GM18870 (cell line): ENCODE results near the gene MEMO1.
"Not testable (repeated sequence)": the region's sequence is repeated elsewhere in the genome, so short reads cannot be mapped to it uniquely, and the experiment has no call there.

Source experiments
- ATAC-seq: cut with Tn5 transposase; IDR thresholded peaks from one replicate; pipeline ENCODE4 v1.9.1; 2021; ENCODE audit warnings: moderate library complexity; ENCODE audit not compliant: unreplicated experiment

Gene MEMO1

GRCh38 chr2:31998731-31999383, 12.0 kb downstream of the MEMO1 start:
- no peak for ATAC-seq

DNA sequence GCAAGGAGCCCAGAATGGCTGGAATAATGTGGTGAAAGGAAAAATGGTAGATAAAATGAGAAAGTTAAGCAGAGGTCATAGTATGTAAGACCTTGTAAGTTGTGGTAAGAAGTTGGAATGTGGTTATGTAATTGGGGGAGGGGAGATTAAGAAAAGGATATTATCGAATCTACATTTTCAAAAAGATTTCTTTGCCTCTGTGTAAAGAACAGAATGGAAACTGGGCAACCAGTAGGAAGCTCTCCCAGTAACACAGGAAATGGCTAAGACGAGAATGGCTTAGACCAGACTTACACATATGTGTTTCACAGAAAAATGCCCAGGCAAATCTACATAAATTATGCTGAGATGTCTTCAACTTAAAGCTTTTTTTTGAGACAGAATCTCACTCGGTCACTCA, 13.2 kb downstream of the MEMO1 start:
- no peak for ATAC-seq

GRCh38 chr2:31996571-31997150, 14.1 kb downstream of the MEMO1 start:
- ATAC-seq = no peak

GRCh38 chr2:31992934-31993333, 17.9 kb downstream of the MEMO1 start:
- no peak for ATAC-seq

- no peak for ATAC-seq
Observed at GRCh38 chr2:31992025-31992579, 18.7 kb downstream of the MEMO1 start.

DNA sequence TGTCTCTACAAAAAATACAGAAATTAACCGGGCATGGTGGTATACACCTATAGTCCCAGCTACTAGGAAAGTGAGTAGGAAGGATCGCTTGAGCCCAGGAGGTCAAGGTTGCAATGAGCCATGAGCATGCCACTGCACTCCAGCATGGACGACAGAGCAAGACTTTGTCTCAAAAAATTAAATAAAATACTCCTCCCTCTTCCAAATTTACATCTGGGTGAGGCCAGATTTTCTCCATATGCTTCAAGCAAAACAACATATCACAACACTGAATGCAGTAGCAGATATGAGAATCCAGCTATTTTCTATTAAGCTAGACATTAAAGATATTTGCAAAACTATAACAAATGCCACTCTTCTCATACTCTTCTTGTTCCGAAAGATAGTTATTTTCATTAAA, 20.9 kb downstream of the MEMO1 start:
- ATAC-seq = no peak

- no peak for ATAC-seq
Observed at GRCh38 chr2:31987454-31988220, 23.2 kb downstream of the MEMO1 start.

GRCh38 chr2:31986906-31987305, 23.9 kb downstream of the MEMO1 start:
- ATAC-seq = no peak

DNA sequence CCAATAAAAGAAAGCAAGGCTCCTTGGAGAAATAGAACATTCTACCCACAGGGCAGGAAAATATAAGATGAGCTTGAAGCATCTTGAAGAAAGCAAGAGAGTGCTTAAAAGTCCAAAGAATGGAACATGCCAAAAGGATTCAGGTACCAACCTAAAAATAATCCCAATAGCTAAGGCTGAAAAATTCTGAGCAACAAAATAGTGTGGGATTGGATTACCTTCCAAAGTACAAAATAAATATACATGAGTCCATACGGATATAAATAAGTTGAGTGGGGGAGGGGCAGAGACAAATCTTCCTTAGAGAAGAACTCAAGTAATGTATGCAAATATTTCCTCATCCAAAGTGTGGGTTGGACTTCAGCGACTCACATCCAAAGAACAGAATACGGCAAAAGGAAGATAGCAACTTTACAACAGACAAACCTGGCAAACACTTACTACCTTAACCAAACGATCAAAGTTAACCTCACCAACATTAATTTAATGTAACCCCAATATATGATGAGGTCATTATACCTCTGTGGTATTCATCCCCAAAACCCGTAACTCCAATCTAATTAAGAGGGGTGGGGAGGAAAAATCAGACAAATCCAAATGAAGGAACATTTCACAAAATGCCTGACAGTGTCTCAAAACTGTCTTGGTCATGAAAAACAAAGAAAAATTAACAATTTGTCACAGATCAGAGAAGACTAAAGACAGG, 26.9 kb downstream of the MEMO1 start:
- no peak for ATAC-seq

DNA sequence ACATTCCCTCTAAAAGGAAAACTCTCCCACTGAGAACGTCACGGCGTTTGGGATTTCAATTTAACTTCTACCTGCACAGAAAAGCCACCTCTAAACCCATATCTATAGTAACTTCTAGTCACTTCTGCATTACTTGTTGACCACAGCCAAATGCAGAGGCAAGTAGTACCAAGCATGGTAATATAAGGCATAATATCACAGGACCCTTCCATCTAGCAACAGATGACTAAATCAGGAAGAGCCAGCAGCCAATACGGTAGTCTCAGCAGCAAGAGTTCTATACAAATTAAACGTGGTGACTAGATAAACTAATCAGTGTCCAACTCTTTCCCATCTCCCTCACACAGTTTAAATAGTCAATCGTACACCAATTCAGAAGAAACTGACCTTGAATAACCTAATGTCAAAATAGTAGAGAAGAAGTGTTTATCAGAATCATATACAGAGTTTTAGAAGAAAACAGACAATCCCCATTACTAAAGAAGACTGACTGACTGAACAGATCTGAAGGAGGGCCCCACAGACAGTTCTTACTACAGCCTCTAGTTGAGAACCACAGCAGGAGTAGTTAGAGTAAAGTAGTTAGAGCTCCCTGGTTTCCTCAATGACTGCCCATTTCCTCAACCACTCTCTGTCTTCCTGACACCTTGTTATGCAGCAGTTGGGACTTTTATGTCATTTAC, 30.0 kb downstream of the MEMO1 start:
- ATAC-seq = peak; percentile 97

DNA sequence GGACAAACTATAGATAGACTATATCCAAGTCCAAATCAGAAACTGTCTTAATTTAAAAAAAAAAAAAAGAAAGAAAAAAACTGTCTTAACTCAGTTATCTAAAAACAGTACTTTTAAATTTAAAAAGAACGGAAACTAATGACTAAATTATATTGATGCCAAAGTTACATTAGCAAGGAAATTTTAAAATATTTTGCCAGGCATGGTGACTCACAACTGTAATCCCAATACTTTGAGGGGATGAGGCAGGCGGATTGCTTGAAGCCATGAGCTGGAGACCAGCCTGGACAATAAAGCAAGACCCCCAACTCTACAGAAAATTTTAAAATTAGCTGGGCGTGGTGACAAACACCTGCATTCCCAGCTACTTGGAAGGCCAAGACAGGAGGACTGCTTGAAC, 30.9 kb downstream of the MEMO1 start:
- no peak for ATAC-seq

DNA sequence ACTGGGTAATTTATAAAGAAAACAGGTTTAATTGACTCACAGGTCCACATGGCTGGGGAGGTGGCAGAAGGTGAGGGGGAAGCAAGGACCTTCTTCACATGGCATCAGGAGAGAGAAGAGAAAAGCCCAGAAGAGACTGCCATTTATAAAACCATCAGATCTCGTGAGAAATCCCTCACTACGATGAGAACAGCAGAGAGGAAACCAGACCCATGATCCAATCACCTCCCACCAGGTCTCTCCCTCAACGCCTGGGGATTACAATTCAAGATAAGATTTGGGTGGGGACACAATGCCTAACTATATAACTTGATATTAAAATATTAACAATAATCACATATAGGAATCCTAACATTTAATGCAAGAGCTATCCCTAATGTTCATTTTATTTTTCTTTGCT, 31.8 kb downstream of the MEMO1 start:
- no peak for ATAC-seq

- ATAC-seq = no peak
Observed at GRCh38 chr2:31978436-31978835, 32.4 kb downstream of the MEMO1 start.

DNA sequence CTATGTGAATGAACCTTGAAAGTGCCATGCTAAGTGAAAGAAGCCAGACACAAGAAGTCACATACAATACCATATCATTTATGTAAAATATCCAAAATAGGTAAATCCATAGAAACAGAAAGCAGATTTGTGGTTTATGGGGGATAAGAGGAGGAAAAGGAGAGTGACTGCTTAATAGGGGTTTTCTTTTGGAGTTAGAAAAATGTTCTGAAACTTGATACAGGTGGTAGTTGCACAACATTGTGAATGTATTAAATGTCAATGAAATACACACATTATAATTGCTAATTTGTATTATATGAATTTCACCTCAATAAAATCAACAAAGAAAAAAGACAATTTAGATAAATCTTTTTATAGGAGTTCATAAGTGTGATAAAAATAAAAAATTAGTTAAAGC, 37.1 kb downstream of the MEMO1 start:
- no peak for ATAC-seq

DNA sequence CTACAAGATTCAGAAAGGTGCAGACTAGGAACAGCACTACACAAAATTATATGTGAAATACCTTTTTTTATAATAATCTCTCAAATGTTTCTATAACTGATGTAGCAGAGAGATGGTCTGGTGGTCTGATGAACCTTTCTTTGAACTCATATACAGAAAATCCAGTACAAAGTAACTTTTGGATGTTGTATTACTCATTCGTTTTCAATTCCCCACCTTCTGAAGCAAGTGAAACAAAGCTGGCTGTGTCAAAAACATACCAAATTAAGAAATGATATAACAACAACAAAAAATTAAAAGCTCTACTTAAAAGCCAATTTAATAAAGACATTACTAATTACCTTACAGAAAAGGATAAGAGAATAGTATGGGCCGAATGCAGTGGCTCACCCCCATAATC, 38.7 kb downstream of the MEMO1 start:
- no peak for ATAC-seq

GRCh38 chr2:31969178-31969577, 41.6 kb downstream of the MEMO1 start:
- no peak for ATAC-seq

- no peak for ATAC-seq
Observed at GRCh38 chr2:31967790-31968189, 43.0 kb downstream of the MEMO1 start.

DNA sequence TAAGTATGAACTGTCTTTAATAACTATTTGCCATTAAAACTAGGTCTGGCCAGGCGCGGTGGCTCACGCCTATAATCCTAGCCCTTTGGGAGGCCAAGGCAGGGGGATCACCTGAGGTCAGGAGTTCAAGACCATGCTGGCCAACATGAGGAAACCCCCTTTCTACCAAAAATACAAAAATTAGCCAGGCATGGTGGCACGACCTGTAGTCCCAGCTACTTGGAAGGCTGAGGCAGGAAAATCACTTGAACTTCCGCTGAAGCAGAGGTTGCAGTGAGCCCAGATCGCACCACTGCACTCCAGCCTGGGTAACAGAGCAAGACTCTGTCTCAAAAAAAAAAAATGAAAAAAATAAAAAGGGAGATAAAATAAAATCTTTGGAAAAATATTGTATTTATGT, 44.4 kb downstream of the MEMO1 start:
- not testable (repeated sequence) for ATAC-seq

DNA sequence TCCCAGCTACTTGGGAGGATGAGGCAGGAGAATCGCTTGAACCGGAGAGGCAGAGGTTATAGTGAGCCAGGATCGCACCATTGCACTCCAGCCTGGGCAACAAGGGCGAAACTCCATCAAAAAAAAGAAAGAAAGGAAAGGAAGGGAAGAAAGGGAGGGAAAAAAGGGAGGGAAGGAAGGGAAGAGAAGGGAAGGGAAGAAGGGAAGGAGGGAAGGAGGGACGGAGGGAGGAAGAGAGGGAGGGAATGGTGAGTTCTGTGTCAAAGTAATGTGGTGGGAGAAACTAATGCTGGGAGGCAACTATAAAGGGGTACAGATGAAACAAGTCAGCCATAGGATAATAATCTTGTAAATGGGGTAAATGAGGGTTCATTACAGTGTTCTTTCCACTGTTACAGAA, 45.7 kb downstream of the MEMO1 start:
- ATAC-seq = no peak

DNA sequence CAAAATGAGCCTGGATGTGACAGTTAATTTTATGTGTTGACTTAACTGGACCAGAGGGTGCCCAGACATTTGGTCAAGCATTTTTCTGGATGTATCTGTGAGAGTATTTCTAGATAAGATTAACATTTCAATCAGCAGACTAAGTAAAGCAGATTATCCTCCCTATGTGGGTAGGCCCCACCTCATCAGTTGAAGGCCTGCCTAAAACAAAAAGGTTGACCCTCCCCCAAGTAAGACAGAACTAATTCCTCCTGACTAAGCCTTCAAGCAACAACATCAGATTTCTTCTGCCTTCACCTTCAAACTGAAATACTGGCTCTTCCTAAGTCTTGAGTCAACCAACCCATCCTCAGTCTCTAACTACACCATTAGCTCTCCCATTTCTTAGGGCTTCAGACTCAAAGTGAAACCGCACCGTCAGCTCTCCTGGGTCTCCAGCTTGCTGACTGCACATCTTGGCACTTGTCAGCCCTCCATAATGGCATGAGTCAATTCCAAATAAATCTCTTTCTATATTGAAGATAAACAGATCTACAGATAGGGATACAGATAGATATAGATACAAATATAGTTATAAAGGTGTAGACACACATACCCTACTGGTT, 47.9 kb downstream of the MEMO1 start:
- ATAC-seq = no peak
